ENCODE results near the gene ELN. TPM values are rescaled to one million over a fixed set of nuclear protein-coding genes. Genes with fewer than 3 reads are reported as not detected.
A peak's percentile ranks its signal among the peaks of the same experiment; 100 is the strongest.

Gene ELN
- total and polyA plus RNA-seq, 2 of the 8 experiments (the other 6 are each of a cell fraction or from before 2014, with no cell fraction given), result 5.1 to 5.6 TPM

- H2BK15ac ChIP-seq (ENCODE audit: low read length), result no peak overlapping the region
- H4K5ac ChIP-seq (ENCODE audit: insufficient read length, low read depth, low read length), result no peak overlapping the region
- no peak overlapping the region for H3K18ac ChIP-seq (ENCODE audit: extremely low read depth, low read length)
- no peak overlapping the region for H3K23ac ChIP-seq (ENCODE audit: insufficient read length)
- no peak overlapping the region for H3K14ac ChIP-seq (ENCODE audit: insufficient read length)
- no peak overlapping the region for H3K4me2 ChIP-seq (ENCODE audit: insufficient read depth in 1 of 2, low read depth in 2 of 2, low read length in 2 of 2)
- POLR2A ChIA-PET (ENCODE audit: partially characterized antibody), result interaction anchor here (0.7 to 1.8 kb wide), 2 partner anchors 10 to 285 kb away, joined by 3 to 5 read pairs; no protein-coding TSS in a partner anchor
- no peaks in the 10 kb centered on the region for H3K79me2 ChIP-seq (ENCODE audit: control insufficient read depth in 1 of 2, insufficient read depth in 2 of 2, low read length in 2 of 2)
- H2AK5ac ChIP-seq (ENCODE audit: low read depth, low read length), result no peak overlapping the region
- no peak overlapping the region for H2BK20ac ChIP-seq (ENCODE audit: low read length)
- FAIRE-seq (no peak), DNase-seq (ENCODE audit: low read depth in 1 of 2, low spot score in 2 of 2) (no peak)
- peaks cover 0 to 3% (median 0%) of the 10 kb centered on the region in 4 experiments; a peak in 1 of 7 replicates for H3K27me3 ChIP-seq (replicated peaks in 1 of 4; ENCODE audit: control insufficient read depth in 3 of 4, extremely low read depth in 1 of 4, insufficient read depth in 3 of 4, low read length in 3 of 4)
- no peak overlapping the region for H3K9ac ChIP-seq (replicated peaks in 1 of 4; ENCODE audit: extremely low read depth in 1 of 4, low read depth in 3 of 4, low read length in 3 of 4)
- H2AFZ ChIP-seq (ENCODE audit: low read length), result no peak overlapping the region
- H3K4me1 ChIP-seq (replicated peaks in 1 of 4; ENCODE audit: control insufficient read depth in 3 of 4, insufficient read depth in 4 of 4, low read length in 3 of 4), result peaks cover 0 to 8% (median 3%) of the 10 kb centered on the region in 4 experiments; a peak in 3 of 7 replicates
- no peak overlapping the region for H2BK5ac ChIP-seq (ENCODE audit: low read depth, low read length)
- no peak overlapping the region for H3K27ac ChIP-seq (ENCODE audit: low read depth, low read length)
- H2BK12ac ChIP-seq (ENCODE audit: low read depth, low read length), result no peak overlapping the region
- no peaks in the 10 kb centered on the region for H3K36me3 ChIP-seq (ENCODE audit: control insufficient read depth in 2 of 4, insufficient read depth in 4 of 4, low read length in 3 of 4)
- H4K20me1 ChIP-seq (replicated peaks in 1 of 2; ENCODE audit: control insufficient read depth in 1 of 2, insufficient read depth in 2 of 2, low read length in 2 of 2), result peaks cover 0 to 2% of the 10 kb centered on the region in 2 experiments
- no peaks in the 10 kb centered on the region for H3K79me1 ChIP-seq (ENCODE audit: low read depth, low read length)
- peaks cover 25% of the 10 kb centered on the region; the same call in 1 of the 2 replicates for H3K23me2 ChIP-seq (ENCODE audit: low read depth, low read length)
- H4K8ac ChIP-seq (ENCODE audit: extremely low read depth, insufficient read depth, low read length), result no peak overlapping the region
- no peaks in the 10 kb centered on the region for H3K9me3 ChIP-seq (ENCODE audit: insufficient read depth in 2 of 2, low read depth in 1 of 2, low read length in 1 of 2)
- WGBS, 2 experiments (ENCODE audit: extremely low coverage in 1 of 2, insufficient coverage in 1 of 2, insufficient read length in 1 of 2, insufficient replicate concordance in 2 of 2, low coverage in 1 of 2, low lambda C conversion rate in 2 of 2, missing lambda C conversion rate in 1 of 2), result 91% methylated on average over 3 of the region's 3 CpGs; no CpG with 5 or more reads in 1 of the 2 experiments
- TF ChIP-seq CREB1 (IDR thresholded peaks at IDR 0.05) (no peak), GTF2F1 (IDR thresholded peaks at IDR 0.05; ENCODE audit: borderline replicate concordance, low read depth, low read length) (no peak), TBP (IDR thresholded peaks at IDR 0.05; ENCODE audit: low read depth, low read length) (no peak), KDM5A (IDR thresholded peaks at IDR 0.05; ENCODE audit: low read length) (no peak), JUND (IDR thresholded peaks at IDR 0.05; ENCODE audit: low read length) (no peak), ASH2L (IDR thresholded peaks at IDR 0.05; ENCODE audit: low read length) (no peak), SIN3A (conservative IDR thresholded peaks at IDR 0.05 in 1 of 2, IDR thresholded peaks at IDR 0.05 in 1 of 2; ENCODE audit: low read depth in 1 of 2, low read length in 2 of 2) (no peak)
- no peak overlapping the region for H2BK120ac ChIP-seq (replicated peaks; ENCODE audit: low read depth, low read length)
- H3K4ac ChIP-seq (replicated peaks; ENCODE audit: insufficient read length, low read depth, low read length), result no peak overlapping the region
- CTCF ChIA-PET (ENCODE audit: partially characterized antibody), result interaction anchor here (1.6 to 3.3 kb wide), 3 partner anchors 11 to 148 kb away, joined by 4 to 15 read pairs (median 10); partner anchors contain the start of gene ELN
- no peak overlapping the region for H3K4me3 ChIP-seq (ENCODE audit: extremely low read depth in 1 of 4, insufficient read depth in 2 of 4, low read depth in 3 of 4, low read length in 4 of 4)
- peak overlapping the region; percentile 59 for H3K56ac ChIP-seq (replicated peaks; ENCODE audit: insufficient read length, low read depth, low read length)
- H4K91ac ChIP-seq (replicated peaks; ENCODE audit: insufficient read length, low read length), result no peak overlapping the region
These were observed 25.7 kb downstream of the ELN start for GRCh38 chr7:74053589-74054186.
